ENCODE data around the gene MRPS35. TPM values are rescaled to one million over a fixed set of nuclear protein-coding genes. Genes with fewer than 3 reads are reported as not detected.

The MRPS35 gene
- total and polyA plus RNA-seq, 2 experiments from 2014 or later, result 32.0 to 63.6 TPM

DNA sequence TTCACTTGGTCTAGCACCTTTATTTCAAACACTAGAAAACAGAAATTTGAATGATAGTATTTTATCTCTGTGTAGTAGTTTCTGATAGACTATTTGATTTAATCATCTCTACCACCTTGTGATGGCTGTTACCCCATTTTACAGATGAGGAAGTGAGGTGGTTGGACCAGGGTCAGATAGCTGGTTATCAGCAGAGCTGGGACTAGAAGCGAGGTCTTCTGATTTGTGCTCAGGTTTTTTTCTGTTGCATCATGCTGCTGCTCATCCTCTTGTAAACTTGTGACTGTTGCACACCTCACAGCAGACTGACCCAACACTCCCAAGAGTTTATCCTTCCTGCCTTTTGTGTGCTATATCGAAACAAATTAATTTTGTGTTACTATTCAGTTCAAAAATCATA lies 79.5 kb downstream of the MRPS35 start:
- no peaks in the 10 kb centered on the region for H3K27me3 ChIP-seq
- TF ChIP-seq, protein P1, sequence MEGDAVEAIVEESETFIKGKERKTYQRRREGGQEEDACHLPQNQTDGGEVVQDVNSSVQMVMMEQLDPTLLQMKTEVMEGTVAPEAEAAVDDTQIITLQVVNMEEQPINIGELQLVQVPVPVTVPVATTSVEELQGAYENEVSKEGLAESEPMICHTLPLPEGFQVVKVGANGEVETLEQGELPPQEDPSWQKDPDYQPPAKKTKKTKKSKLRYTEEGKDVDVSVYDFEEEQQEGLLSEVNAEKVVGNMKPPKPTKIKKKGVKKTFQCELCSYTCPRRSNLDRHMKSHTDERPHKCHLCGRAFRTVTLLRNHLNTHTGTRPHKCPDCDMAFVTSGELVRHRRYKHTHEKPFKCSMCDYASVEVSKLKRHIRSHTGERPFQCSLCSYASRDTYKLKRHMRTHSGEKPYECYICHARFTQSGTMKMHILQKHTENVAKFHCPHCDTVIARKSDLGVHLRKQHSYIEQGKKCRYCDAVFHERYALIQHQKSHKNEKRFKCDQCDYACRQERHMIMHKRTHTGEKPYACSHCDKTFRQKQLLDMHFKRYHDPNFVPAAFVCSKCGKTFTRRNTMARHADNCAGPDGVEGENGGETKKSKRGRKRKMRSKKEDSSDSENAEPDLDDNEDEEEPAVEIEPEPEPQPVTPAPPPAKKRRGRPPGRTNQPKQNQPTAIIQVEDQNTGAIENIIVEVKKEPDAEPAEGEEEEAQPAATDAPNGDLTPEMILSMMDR (IDR thresholded peaks at IDR 0.05; ENCODE audit: low read depth, low read length), result no peak
- no peaks in the 10 kb centered on the region for H3K36me3 ChIP-seq

DNA sequence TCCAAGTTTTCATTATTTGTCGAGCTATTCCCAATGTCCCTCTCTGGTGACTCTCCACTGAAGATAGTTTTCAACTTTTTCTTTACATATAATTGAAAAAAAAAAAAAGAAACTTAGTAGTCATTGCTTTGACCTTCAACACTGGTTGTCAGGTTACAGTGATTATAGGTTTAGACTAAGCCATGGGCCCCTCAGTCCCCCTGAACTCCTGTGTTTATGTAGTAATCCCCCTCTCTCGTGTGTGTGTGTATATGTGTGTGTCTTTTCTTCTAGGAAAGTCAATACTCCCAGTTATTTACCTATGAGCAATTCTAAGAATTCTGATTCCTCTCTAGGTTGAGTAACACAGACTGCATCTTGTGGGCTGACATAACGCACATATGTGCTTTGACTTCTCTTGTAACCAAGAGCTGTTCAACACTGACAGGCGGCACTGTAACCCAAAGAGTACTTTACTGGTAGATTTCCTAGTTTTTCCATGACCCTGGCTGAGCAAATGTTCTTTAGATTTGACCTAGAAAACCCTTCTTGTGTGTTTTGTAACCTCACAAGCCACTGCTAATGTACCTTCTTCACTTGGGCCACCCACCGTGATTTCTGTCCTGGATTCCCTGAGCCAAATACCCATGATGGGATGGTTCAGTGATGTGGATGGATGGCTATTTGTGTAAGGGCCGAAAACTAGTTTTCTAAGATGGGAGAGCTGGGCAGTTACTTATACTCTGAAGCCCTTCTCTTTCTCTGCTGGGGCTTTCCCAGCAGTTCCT lies 84.4 kb downstream of the MRPS35 start:
- DNase-seq (ENCODE audit: low read depth in 1 of 2, low spot score in 1 of 2), result no peak
- Histone ChIP-seq H3K27me3 (no peaks in the 10 kb centered on the region), H3K27ac (peak overlapping the region; percentile 39), H3K4me3 (no peak overlapping the region), H3K4me1 (ENCODE audit: low read depth) (peaks cover 27% of the 10 kb centered on the region), H3K36me3 (peaks cover 18% of the 10 kb centered on the region), H3K9me3 (ENCODE audit: low read depth) (no peaks in the 10 kb centered on the region)
- TF ChIP-seq, protein P1 (IDR thresholded peaks at IDR 0.05; ENCODE audit: low read depth, low read length), result no peak

More for the DNA sequence above, 79.5 kb downstream of the MRPS35 start:
- Histone ChIP-seq H3K27ac (no peak overlapping the region), H3K4me1 (ENCODE audit: low read depth) (no peaks in the 10 kb centered on the region), H3K4me3 (no peak overlapping the region), H3K9me3 (ENCODE audit: low read depth) (no peaks in the 10 kb centered on the region)
- DNase-seq (ENCODE audit: low read depth in 1 of 2, low spot score in 1 of 2), result no peak

DNA sequence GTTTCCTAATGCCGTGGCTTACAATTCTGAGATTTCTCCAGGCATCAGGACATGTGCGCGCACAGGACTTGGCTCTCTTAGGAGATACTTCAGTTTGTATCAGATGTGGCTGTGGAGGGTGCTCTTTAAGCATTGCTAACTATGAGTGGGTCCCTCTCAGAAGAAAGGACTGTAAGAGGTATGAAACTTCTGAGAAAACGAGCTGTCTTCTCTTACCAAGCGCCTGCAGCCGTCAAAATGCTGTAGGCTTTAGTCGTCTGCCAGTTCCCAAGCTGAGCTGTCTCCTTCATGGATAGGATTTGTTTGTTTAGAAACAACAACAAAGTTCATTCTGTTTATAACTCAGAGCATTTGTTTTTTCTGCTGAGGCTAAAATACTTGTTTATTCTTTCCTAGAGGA lies 85.5 kb downstream of the MRPS35 start:
- Histone ChIP-seq H3K27me3 (no peaks in the 10 kb centered on the region), H3K36me3 (peaks cover 18% of the 10 kb centered on the region), H3K4me3 (no peak overlapping the region), H3K4me1 (ENCODE audit: low read depth) (peaks cover 27% of the 10 kb centered on the region), H3K27ac (peak overlapping the region; percentile 39), H3K9me3 (ENCODE audit: low read depth) (no peaks in the 10 kb centered on the region)
- DNase-seq (ENCODE audit: low read depth in 1 of 2, low spot score in 1 of 2), result no peak
- TF ChIP-seq, protein P1 (IDR thresholded peaks at IDR 0.05; ENCODE audit: low read depth, low read length), result no peak

DNA sequence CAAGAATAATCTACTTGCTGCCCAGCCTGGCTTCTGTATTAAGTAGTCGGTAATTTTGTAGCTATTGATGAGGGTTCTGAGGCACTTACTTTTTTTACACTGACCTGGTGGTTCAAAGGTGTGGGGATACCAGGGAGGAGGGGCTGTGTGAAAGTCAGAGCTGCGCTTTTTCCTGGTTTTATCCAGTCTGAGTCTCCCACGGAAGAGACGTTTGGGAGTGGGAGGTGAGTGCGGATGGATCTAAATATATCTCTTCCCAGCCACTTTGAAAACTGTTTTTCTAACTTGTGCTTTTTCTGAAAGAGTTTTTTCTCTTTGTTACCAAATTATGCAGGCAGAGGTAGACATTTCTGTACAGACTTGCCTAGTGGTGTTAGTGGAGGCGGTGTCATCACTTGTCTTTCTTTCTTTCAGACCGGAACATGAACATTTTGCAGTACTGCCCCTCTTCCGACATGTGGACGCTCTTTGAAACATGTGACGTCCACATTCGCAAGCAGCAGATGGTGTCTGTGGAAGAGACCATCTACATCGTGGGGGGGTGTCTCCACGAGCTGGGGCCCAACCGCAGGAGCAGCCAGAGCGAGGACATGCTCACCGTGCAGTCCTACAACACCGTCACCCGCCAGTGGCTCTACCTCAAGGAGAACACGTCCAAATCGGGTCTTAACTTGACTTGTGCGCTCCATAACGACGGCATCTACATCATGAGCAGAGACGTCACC lies 86.8 kb downstream of the MRPS35 start:
- H3K36me3 ChIP-seq, result peaks cover 18% of the 10 kb centered on the region
- H3K9me3 ChIP-seq (ENCODE audit: low read depth), result no peaks in the 10 kb centered on the region
- H3K4me1 ChIP-seq (ENCODE audit: low read depth), result peaks cover 27% of the 10 kb centered on the region
- H3K4me3 ChIP-seq, result no peak overlapping the region
- TF ChIP-seq, protein P1 (IDR thresholded peaks at IDR 0.05; ENCODE audit: low read depth, low read length), result no peak
- no peak for DNase-seq (ENCODE audit: low read depth in 1 of 2, low spot score in 1 of 2)
- H3K27me3 ChIP-seq, result no peaks in the 10 kb centered on the region
- no peak overlapping the region for H3K27ac ChIP-seq

DNA sequence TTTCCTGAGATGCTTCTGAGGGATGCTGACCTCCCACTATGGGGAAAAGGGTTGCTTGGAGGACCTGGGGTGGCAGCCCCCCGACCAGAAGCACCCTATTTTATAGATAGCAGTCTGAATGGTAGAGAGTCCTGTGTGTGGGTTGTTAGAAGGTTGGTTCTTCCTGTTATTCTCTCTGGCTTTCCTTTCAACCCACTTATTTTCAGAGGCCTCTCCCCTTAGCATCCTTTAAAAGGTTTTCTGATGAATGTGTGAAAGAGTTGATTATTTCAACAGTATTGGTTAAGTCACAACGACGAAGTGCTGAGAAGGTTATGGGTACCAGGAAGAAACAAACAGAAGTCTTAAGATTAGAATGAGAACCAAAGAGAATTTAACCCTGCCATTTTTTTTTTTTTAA lies 90.2 kb downstream of the MRPS35 start:
- TF ChIP-seq, protein P1 (IDR thresholded peaks at IDR 0.05; ENCODE audit: low read depth, low read length), result no peak
- Histone ChIP-seq H3K4me3 (no peak overlapping the region), H3K27me3 (no peaks in the 10 kb centered on the region), H3K36me3 (peaks cover 18% of the 10 kb centered on the region), H3K9me3 (ENCODE audit: low read depth) (no peaks in the 10 kb centered on the region), H3K27ac (no peak overlapping the region), H3K4me1 (ENCODE audit: low read depth) (peaks cover 26% of the 10 kb centered on the region)
- no peak for DNase-seq (ENCODE audit: low read depth in 1 of 2, low spot score in 1 of 2)

Measured in cardiac muscle cell (in vitro differentiated cells and primary cell).